ENCODE measurements around the gene TECPR2.
"Not testable (repeated sequence)": the region's sequence is repeated elsewhere in the genome, so short reads cannot be mapped to it uniquely, and the experiment has no call there.

Gene TECPR2

DNA sequence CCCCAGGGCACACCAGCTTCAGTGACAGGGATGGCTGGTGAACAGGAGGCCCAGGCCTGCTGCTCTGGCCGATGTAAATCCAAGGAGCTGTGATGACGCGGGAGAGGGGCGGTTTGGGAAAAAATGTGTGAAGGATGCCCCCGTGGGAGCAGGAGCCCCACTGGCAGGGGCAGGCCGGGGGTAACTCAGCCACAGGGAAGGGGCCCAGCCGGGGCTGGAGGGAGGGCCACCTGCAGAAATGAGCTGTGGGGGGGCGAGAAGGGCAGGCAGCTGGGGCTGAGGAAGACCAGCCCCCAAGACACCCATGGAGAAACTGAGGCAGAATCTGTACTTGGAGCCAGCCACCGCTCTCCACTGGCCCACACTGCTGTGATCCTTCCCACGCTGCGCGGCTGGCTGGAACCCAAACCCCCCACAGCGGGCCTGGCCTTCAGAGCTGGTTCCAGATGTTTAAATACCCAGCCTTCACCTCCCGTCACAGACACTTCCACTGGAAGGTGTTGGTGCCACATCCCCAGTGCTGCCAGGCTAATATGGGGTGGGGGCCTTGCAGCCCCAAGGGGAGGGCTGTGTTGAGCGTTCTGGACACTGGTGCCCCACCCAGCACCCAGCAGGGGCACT, 175.3 kb downstream of the TECPR2 start:
- DNase-seq: no peak

DNA sequence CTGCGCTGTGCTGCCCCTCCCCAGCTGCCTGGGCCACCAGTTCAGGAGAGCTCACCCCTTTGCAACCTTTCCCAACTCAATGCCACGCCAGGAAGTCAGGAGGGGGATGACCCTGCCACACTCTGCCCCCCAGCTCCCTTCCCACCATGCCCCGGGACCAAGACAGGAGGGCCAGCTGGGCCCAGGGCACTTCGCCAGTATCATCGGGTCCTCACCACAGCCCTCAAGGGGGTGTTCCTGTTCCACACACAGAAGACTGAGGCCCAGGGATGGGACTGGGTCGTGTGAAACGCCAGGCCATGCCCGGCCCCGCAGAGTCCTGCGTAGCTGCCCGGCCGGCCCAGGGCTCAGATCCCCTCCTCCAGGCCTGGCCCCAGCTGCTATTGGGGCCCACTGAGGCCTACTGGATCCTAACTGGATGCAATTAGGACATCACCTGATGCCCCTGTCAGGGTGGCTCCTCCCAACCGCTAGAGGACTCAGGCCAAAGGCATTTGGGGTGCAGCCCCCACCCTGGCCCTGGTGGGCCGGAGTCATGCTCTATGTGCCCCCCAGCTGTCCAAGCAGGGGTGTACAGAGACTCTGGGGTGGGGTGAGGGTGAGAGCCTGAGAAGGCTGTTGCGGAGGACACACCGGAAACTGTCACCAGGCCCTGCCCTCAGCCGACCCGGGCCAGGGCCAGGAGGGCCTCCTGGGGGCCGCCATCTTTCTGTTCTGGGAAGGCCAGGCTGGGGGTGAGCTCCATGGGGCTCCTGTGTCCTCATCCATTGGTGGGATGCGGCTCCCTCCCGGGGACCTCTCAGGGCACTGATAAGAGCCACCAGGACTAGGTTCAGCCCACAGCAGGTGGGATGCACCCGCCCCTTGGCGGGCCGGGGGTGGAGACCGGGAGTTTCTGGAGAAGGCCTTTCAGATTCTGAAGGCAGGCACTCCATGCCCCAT, 176.1 kb downstream of the TECPR2 start:
- DNase-seq: no peak

DNA sequence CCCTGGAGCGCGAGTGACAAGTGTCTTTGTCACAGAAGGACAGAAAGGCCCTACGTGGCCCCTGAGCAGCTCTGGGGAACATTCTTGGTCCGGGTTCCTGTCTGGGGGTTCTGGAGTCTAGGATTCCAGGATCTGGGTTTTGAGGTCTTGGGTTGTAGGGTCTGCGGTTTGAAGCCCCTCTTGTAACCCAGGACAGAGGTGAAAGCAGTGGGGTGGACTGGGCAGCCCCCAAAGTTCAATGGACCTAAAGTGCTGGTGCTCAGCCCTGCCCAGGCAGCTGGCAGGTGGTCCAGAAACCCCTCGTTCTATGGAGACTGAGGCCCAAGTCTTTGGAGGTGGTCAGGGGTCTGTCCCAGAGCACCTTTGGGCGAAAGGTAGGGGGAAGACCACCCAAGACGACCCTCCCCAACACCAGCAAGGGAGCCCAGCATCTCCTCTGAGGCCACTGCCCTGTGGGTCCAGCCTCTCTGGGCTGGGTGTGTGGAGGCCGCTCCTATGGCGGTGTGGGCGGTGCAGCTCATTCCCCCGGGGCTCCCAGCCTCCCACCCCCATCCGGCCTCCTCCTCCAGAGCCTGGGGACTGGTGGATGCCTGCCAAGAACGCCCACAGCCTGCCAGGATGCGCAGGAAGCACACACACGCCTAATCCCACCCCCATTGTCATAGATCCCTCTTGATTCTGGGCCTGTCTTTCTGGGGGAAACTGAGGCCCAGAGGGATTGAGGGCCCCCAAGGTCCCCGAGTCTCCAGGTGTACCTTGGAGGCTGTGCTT, 177.0 kb downstream of the TECPR2 start:
- DNase-seq: no peak

DNA sequence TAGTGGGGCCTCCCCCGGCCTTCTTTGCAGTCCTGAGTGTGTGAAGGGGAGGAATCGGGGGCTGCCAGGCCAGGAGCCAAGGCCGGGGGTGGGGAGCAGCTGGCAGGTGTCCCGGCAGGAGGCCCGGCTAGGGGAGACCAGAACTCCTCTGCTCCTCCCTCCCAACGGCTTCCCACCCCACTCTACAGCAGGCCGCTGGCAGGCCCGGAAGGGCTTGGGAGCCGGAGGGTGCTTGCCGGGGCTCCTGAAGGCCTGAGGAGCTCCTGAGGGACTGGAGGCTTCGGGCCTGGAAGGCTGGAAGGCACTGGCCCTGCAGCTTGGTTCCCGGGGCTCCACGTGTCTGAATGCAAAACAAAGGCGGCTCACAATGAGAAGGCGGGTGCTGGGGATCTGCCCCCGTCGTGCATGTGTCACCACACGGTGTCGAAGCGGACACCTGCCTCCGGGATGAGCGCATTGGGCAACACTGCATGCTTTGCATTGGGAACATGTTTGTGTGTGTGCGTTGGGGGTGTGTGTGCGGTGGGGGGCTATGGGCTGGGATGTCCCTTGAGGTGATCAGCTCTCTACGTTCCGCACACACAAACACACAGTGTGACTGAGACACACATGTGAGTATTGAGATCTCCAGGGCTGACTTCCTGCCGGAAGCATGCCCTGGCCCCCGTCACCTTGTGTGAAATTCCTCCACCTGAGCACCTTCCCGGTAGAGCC, 177.7 kb downstream of the TECPR2 start:
- no peak for DNase-seq

DNA sequence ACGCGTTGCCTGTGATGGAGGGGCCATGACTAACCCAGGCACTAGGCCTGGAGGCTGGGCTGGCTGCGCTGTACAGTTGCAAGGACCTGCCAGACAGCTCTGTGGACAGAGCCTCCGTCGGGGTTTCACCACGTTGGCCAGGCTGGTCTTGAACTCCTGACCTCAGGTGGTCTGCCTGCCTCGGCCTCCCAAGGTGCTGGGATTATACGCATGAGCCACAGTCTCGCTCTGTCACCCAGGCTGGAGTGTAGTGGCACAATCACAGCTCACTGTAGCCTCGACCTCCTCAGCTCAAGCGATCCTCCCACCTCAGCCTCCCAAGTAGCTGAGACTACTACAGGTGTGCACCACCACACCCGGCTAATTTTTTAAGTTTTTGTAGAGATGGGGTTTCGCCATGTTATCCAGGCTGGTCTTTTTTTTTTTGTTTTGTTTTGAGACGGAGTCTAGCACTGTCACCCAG, 178.3 kb downstream of the TECPR2 start:
- not testable (repeated sequence) for DNase-seq

DNA sequence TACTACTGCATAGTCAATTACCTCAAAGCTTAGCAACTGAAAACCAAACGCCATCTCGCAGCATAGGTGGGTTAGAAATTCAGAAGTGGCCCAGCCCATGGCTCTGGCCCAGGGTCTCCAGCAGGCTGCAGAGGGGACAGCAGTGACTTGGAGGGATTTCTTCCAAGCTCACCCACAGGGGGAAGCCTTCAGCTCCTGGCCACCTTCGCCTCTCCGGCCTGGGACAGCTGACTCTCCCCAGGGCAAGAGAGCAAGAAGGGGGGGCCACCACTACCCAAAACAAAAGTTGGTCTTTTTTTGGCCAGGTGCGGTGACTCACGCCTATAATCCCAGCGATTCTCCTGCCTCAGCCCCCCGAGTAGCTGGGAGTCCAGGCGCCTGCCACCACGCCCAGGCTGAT, 179.0 kb downstream of the TECPR2 start:
- no peak for DNase-seq

DNA sequence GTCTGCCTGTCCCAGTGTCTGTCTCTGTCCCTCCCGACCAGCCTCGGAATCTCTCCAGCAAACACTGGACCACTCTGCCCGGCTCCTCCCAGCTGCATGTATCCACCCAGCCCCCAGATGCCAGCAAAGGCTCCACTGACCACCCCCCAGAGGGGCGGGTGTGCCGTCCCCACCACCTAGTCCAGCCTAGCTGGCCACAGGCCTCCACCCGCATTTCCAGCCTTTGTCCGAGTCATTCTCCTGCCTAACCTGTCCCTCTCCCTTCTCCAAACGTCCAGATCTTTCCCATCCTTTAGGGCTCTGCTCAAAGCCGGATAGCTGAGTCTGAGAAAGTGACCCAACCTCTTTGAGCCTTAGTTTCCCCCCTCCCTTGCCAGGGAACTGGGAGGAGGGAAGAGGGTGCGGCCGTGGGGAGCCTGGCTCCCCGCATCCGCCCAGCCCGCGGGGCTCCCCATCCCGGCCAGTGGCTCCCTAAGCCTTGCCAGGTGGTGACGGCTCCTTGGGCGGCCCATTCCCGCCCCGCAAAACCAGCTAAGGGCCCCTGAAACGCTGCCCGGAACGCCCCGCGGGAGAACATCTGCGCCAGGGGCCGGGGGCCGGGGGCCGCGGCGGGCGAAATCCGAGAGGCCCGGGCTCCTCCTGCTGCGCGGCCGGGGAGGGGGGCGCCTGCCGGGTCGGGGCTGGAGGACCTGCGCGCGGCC, 181.5 kb downstream of the TECPR2 start:
- DNase-seq: no peak

DNA sequence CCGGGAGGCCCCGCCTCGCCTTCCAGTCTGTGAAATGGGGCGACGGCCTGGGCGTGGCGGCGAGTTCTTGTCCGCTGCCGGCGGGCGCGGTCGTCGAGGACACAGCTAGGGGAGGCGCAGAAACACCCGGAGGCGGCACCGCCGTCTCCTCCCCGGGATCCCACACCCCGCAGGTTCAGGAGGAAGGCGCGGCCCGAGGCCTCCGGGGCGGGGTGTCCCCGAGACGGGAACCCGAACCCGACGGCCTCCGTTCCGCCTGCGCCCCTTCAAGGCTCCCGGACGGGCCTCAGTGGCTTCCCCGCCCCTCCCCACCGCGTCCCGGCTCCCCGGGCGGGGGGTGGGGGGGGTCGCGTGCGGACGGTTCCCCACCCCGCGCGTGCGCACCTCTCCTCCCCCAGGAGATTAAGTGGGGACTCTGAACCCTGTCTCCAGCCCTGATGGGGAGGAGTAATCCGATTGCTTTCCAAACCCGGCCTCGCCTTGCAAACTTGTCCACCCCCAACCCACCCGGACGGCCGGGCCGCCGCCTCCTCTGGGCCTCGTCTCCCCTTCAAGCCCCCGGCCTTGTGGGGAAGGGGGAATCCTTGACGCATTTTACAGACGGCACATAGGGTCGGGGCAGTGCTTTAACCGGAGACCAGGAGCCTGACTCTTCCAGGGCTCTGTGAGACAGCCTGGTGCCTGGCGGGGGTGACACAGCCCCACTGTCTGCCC, 182.2 kb downstream of the TECPR2 start:
- DNase-seq: peak; percentile 28

DNA sequence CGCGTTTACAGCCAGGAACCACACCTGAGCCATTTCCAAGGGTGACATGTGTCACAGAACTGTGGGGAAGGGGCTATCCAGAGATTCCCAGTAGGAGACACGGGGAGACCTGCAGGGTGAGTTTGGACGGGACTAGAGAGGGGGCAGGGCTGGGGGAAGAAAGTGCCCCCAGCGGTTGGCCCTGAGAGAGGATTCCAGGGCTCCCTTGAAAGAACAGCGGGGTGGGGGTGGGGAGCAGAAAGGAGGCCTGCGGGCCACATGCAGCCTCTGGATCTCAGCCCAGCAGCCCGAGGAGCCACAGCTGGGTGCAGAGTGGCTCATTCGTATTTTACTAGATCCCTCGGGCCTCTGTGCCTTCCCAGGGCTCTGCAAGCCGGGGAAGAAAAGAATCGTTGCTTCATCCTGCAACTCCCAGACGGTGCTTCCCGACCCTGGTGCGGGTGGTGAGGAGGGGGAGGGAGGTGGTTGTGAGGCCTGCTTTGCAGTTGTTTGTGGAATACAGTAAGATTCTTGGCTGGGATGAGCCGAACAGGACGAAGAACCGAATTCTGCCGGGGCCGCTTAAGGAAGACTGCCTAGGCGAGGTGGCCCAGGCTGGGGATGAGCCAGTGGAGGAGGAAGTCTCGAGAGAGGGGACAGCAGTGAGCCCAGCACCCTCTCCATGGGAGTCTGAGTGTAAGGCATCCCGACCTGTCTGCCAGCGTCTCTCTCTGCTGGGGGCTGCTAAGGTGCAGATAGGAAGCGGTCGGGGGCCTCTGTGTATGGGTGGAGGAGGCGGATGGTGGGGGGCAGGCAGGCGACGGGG, 182.9 kb downstream of the TECPR2 start:
- DNase-seq: no peak

DNA sequence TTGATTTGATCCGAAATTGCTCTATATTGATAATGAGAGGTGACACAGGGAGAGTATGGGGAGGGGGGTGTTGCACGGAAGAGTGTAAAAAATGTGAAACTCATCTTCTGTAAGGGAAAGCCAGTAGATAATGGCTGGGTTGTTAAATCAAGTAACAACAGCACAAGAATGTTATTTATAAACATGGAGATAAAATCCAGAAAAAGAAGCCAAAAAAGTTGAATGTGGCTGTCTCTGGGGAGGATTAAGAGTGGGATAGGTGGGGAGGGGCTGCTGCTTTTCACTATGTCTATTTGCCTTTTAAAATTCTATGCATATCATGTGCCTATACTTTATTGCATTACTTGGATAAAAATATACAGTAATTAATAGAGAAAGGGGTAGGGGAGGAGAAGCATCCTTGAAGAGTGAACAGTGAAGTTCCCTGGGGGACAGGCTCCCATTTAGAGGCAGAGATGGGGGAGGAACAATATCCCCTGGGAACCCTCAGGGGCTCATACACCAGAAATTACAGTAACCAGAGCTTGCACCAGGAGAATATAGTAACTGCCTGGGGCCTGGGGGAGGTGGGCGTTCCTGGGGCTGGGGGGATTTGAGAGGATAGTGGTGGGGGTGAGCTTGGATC, 186.0 kb downstream of the TECPR2 start:
- no peak for DNase-seq

DNA sequence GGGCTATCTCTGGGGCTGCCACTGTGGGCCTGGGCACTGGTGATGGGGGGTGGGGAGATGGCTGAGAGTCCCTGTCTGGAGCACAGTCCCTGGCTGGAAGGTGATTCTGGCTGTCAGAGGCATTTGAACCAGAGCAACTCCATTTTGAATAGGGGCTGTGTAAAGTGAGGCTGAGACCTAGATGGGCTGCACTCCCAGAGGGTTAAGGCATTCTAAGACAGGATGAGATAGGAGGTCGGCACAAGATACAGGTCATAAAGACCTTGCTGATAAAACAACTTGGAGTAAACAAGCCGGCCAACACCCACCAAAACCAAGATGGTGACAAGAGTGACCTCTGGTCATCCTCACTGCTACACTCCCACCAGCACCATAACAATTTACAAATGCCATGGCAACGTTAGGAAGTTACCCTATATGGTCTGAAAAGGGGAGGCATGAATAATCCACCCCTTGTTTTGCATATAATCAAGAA, 188.2 kb downstream of the TECPR2 start:
- not testable (repeated sequence) for DNase-seq
